Measurements from ENCODE around the gene TLR6.
"Not testable (repeated sequence)": the region's sequence is repeated elsewhere in the genome, so short reads cannot be mapped to it uniquely, and the experiment has no call there.

TLR6 gene

GRCh38 chr4:38820329-38821061 lies 36.1 kb downstream of the TLR6 start:
- no peak for DNase-seq (ENCODE audit: extremely low read depth, low read depth)
- no peak overlapping the region for H3K4me3 ChIP-seq (replicated peaks; ENCODE audit: low read depth, low read length)
- TF ChIP-seq CTCF (IDR thresholded peaks at IDR 0.05; ENCODE audit: low read depth, low read length, missing control alignments) = no peak

GRCh38 chr4:38819569-38819968 lies 37.0 kb downstream of the TLR6 start:
- no peak for TF ChIP-seq CTCF (IDR thresholded peaks at IDR 0.05; ENCODE audit: low read depth, low read length, missing control alignments)
- no peak for DNase-seq (ENCODE audit: extremely low read depth, low read depth)
- no peak overlapping the region for H3K4me3 ChIP-seq (replicated peaks; ENCODE audit: low read depth, low read length)

GRCh38 chr4:38818441-38818976 lies 38.1 kb downstream of the TLR6 start:
- no peak for TF ChIP-seq CTCF (IDR thresholded peaks at IDR 0.05; ENCODE audit: low read depth, low read length, missing control alignments)
- no peak for DNase-seq (ENCODE audit: extremely low read depth, low read depth)
- H3K4me3 ChIP-seq (replicated peaks; ENCODE audit: low read depth, low read length) = no peak overlapping the region

- no peak overlapping the region for H3K4me3 ChIP-seq (replicated peaks; ENCODE audit: low read depth, low read length)
- no peak for TF ChIP-seq CTCF (IDR thresholded peaks at IDR 0.05; ENCODE audit: low read depth, low read length, missing control alignments)
- no peak for DNase-seq (ENCODE audit: extremely low read depth, low read depth)
Measured at GRCh38 chr4:38815885-38816782, 40.5 kb downstream of the TLR6 start.

- no peak for DNase-seq (ENCODE audit: extremely low read depth, low read depth)
- TF ChIP-seq CTCF (IDR thresholded peaks at IDR 0.05; ENCODE audit: low read depth, low read length, missing control alignments) = no peak
- H3K4me3 ChIP-seq (replicated peaks; ENCODE audit: low read depth, low read length) = no peak overlapping the region
Measured at GRCh38 chr4:38814386-38814785, 42.2 kb downstream of the TLR6 start.

GRCh38 chr4:38811297-38811696 lies 45.3 kb downstream of the TLR6 start:
- DNase-seq (ENCODE audit: extremely low read depth, low read depth) = no peak
- no peak for TF ChIP-seq CTCF (IDR thresholded peaks at IDR 0.05; ENCODE audit: low read depth, low read length, missing control alignments)
- H3K4me3 ChIP-seq (replicated peaks; ENCODE audit: low read depth, low read length) = no peak overlapping the region

GRCh38 chr4:38807462-38807861 lies 49.2 kb downstream of the TLR6 start:
- H3K4me3 ChIP-seq (replicated peaks; ENCODE audit: low read depth, low read length); DNase-seq (ENCODE audit: extremely low read depth, low read depth): not testable (repeated sequence)

- not testable (repeated sequence) for H3K4me3 ChIP-seq (replicated peaks; ENCODE audit: low read depth, low read length); DNase-seq (ENCODE audit: extremely low read depth, low read depth)
Measured at GRCh38 chr4:38806251-38806650, 50.4 kb downstream of the TLR6 start.

Measured in HFF-Myc (cell line).